PC-9 (cell line): Measurements from ENCODE around the gene ZEB2. TPM values are rescaled to one million over a fixed set of nuclear protein-coding genes. Genes with fewer than 3 reads are reported as not detected.

ENCODE experiments used
- BruUV-seq: library from RNA; stranded (reverse); fragments of 400-500 nt; replicated peaks from 2 replicates; lab custom pipeline; 2021; lab: Mats Ljungman, UMichigan
- CTCF ChIA-PET: fragments of 300-600 bp; sonication (Branson Sonifier 250); formaldehyde crosslinking; loops from one replicate; lab custom pipeline; 2022; ENCODE audit warnings: antibody characterized with exemption; lab: Charles Lee
- POLR2A ChIA-PET: fragments of 300-600 bp; sonication (Branson Sonifier 250); formaldehyde crosslinking; loops from one replicate; lab custom pipeline; 2022; ENCODE audit warnings: antibody characterized with exemption; ENCODE audit not compliant: unreplicated experiment; lab: Charles Lee
- DNase-seq, 2 experiments: peaks; one replicate each; pipeline versions ENCODE4 v3.0.0 to v3.0.0-alpha.2; 2015 to 2022; ENCODE audit warnings: mixed read lengths in 1 of 2
- H2AFZ ChIP-seq: fragments of 200-600 bp; sonication (generic); 2 replicates; pipeline ENCODE4 v1.8.1; 2017; ENCODE audit warnings: antibody characterized with exemption
- H3F3A ChIP-seq: fragments of 200-600 bp; sonication (generic); 2 replicates; pipeline ENCODE4 v1.8.1; 2017; ENCODE audit warnings: antibody characterized with exemption, mild to moderate bottlenecking, low read depth; ENCODE audit not compliant: insufficient read depth
- H3K27ac ChIP-seq: fragments of 200-600 bp; sonication (generic); 2 replicates; pipeline ENCODE4 v1.6.1; 2016; ENCODE audit warnings: mixed run types
- H3K27me3 ChIP-seq: fragments of 200-600 bp; sonication (generic); 2 replicates; pipeline ENCODE4 v1.6.1; 2016; ENCODE audit warnings: low read depth, mixed run types; ENCODE audit not compliant: insufficient read depth
- H3K36me3 ChIP-seq: fragments of 200-600 bp; sonication (generic); 2 replicates; pipeline ENCODE4 v1.6.1; 2016; ENCODE audit warnings: low read depth, mixed run types
- H3K4me1 ChIP-seq: fragments of 200-600 bp; sonication (generic); replicated peaks from 2 replicates; pipeline ENCODE4 v1.6.1; 2016; ENCODE audit warnings: mixed run types; ENCODE audit not compliant: insufficient read depth
- H3K4me2 ChIP-seq: fragments of 200-600 bp; sonication (generic); 2 replicates; pipeline ENCODE4 v1.6.1; 2017; ENCODE audit warnings: mixed run types
- H3K4me3 ChIP-seq: fragments of 200-600 bp; sonication (generic); 2 replicates; pipeline ENCODE4 v1.6.1; 2016; ENCODE audit warnings: mixed run types
- H3K79me2 ChIP-seq: fragments of 200-600 bp; sonication (generic); 2 replicates; pipeline ENCODE4 v1.6.1; 2017; ENCODE audit warnings: low read depth, mixed run types
- H3K9me2 ChIP-seq: fragments of 200-600 bp; sonication (generic); 2 replicates; pipeline ENCODE4 v1.8.1; 2017; ENCODE audit warnings: mild to moderate bottlenecking; ENCODE audit not compliant: insufficient read depth
- H3K9me3 ChIP-seq: fragments of 200-600 bp; sonication (generic); 2 replicates; pipeline ENCODE4 v1.8.1; 2016; ENCODE audit warnings: low read depth; ENCODE audit not compliant: insufficient read depth
- H4K20me1 ChIP-seq: fragments of 200-600 bp; sonication (generic); 2 replicates; pipeline ENCODE4 v1.8.1; 2017; ENCODE audit not compliant: insufficient read depth
- CTCF ChIP-seq: fragments of 200-600 bp; sonication (generic); conservative IDR thresholded peaks from 2 replicates; pipeline ENCODE4 v1.6.1; 2017; ENCODE audit warnings: mixed run types, antibody characterized with exemption, mild to moderate bottlenecking, moderate library complexity
- EZH2 ChIP-seq: fragments of 200-600 bp; sonication (generic); IDR thresholded peaks from 2 replicates; pipeline ENCODE4 v1.8.0; 2017; ENCODE audit warnings: antibody characterized with exemption, low read depth
- intact Hi-C: fragments of 100-400 bp; cut with micrococcal nuclease; formaldehyde crosslinking; loops from one replicate; pipeline ENCODE4 v1.10.0; 2022; ENCODE audit not compliant: unreplicated experiment
- total RNA-seq: library from RNA; stranded (reverse); gene quantifications from 2 replicates; pipeline ENCODE4 v1.2.3, GENCODE V29; 2021

ZEB2 gene
- total RNA-seq, 1 experiment from 2014 or later = 0.09 TPM

DNA sequence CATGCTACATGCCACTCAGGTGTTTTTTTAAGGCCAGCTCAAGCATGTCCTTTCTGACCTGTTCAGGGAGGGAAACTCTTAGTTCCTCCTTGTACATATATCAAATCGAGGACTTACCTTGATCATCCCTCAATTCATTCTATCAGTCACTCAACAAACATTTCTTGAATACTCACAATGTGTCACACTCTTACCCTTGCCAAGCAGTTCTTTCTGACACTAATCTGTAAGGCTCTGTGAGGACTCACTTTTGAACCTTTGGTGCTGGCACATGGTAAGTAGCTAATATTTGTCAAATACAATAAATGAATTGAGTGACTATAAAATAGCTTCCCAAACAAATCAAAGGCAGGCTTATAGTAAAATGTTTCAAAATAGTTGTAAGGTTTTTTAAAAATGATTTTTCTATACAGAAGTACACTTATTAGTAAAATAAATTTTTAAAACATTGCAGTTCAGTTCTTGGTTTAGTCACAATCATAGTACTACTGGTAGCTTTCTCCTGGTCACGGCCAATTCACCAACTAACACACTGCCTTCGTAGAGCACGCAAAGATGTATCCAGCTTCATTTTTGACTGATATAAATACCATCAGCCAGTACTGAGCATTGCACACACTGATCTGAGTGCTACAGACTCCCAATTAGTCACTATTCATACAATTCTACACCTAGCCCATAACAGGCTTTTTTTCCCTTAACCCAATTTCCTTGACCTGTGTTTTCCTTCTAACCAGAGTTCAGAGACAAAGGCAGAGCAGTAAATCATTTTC, 50.9 kb downstream of the ZEB2 start:
- Histone ChIP-seq H3K4me1 (no peaks in the 10 kb centered on the region), H3K4me3 (no peak overlapping the region), H3F3A (no peaks in the 10 kb centered on the region), H3K27me3 (no peaks in the 10 kb centered on the region), H2AFZ (no peak overlapping the region), H3K36me3 (no peaks in the 10 kb centered on the region), H3K27ac (no peak overlapping the region), H4K20me1 (no peaks in the 10 kb centered on the region), H3K9me3 (no peaks in the 10 kb centered on the region; the same call in 1 of the 2 replicates), H3K4me2 (no peak overlapping the region), H3K79me2 (no peaks in the 10 kb centered on the region), H3K9me2 (no peaks in the 10 kb centered on the region; the same call in 1 of the 2 replicates)
- no peak for DNase-seq
- intact Hi-C loops = no loop called here
- CTCF ChIA-PET = interaction anchor here (1.0 kb wide), 1 partner anchor 20 kb away, joined by 5 read pairs; no protein-coding TSS in a partner anchor
- POLR2A ChIA-PET = no interaction called here
- no TSS peak for BruUV-seq
- TF ChIP-seq EZH2 = no peak
- no peak for TF ChIP-seq CTCF

- TF ChIP-seq CTCF = no peak
- TF ChIP-seq EZH2 = no peak
- Histone ChIP-seq H3K9me2 (no peaks in the 10 kb centered on the region; the same call in 1 of the 2 replicates), H3K4me2 (no peak overlapping the region), H3F3A (no peaks in the 10 kb centered on the region), H3K4me1 (no peaks in the 10 kb centered on the region), H3K9me3 (no peaks in the 10 kb centered on the region), H2AFZ (no peak overlapping the region), H3K4me3 (no peak overlapping the region), H3K36me3 (no peaks in the 10 kb centered on the region), H4K20me1 (no peaks in the 10 kb centered on the region), H3K79me2 (no peaks in the 10 kb centered on the region), H3K27ac (no peak overlapping the region), H3K27me3 (no peaks in the 10 kb centered on the region)
- CTCF ChIA-PET = no interaction called here
- intact Hi-C loops = no loop called here
- POLR2A ChIA-PET = no interaction called here
- DNase-seq = no peak
- BruUV-seq = no TSS peak
Observed at GRCh38 chr2:144467502-144468137, 52.3 kb downstream of the ZEB2 start.

DNA sequence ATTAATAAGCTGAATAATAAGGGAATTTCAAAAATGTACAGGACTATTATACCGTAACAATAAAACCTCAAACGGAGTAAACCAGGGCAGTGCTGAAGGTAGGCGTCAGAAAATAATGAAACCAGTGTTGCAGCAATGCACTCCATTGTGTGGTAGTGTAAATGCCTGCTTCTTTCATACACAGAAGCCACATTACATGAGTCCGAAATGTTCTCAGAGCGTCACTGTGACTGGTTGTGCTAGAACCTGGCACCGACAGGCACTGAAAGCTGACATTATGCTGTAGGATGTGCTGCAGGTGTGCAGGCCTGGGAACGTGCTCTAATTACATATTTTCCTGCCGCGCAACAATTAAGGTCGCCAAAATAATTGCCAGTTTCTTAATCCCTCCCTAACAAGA, 53.3 kb downstream of the ZEB2 start:
- DNase-seq = no peak
- Histone ChIP-seq H3K4me2 (no peak overlapping the region), H3K4me3 (no peak overlapping the region), H3K9me2 (no peaks in the 10 kb centered on the region; the same call in 1 of the 2 replicates), H3K27ac (no peak overlapping the region), H3K27me3 (no peaks in the 10 kb centered on the region), H4K20me1 (no peaks in the 10 kb centered on the region), H3K36me3 (no peaks in the 10 kb centered on the region), H3K79me2 (no peaks in the 10 kb centered on the region), H3K9me3 (no peaks in the 10 kb centered on the region), H3K4me1 (no peaks in the 10 kb centered on the region), H2AFZ (no peak overlapping the region), H3F3A (no peaks in the 10 kb centered on the region)
- TF ChIP-seq CTCF (no peak), EZH2 (no peak)
- ChIA-PET POLR2A (no interaction called here), CTCF (no interaction called here)
- no TSS peak for BruUV-seq
- intact Hi-C loops = no loop called here
